Mammary epithelial cell (primary cell): ENCODE data around the gene CLINT1.

Experiments
- EZH2 ChIP-seq: IDR thresholded peaks from 2 replicates; pipeline ENCODE4 v1.6.1; 2012; ENCODE audit warnings: low read length, inconsistent platforms, borderline replicate concordance
- TF ChIP-seq, protein P1 (sequence below), 2 donors: IDR thresholded peaks in 1 of 2; conservative IDR thresholded peaks in 1 of 2; 2 replicates each; pipeline ENCODE4 v1.5.1; 2011 to 2012; ENCODE audit warnings: inconsistent platforms in 2 of 2, low read length in 2 of 2, mild to moderate bottlenecking in 2 of 2, control low read depth in 1 of 2, low read depth in 1 of 2; ENCODE audit not compliant: insufficient read depth in 1 of 2; ENCODE audit errors: extremely low read depth in 1 of 2

DNA sequence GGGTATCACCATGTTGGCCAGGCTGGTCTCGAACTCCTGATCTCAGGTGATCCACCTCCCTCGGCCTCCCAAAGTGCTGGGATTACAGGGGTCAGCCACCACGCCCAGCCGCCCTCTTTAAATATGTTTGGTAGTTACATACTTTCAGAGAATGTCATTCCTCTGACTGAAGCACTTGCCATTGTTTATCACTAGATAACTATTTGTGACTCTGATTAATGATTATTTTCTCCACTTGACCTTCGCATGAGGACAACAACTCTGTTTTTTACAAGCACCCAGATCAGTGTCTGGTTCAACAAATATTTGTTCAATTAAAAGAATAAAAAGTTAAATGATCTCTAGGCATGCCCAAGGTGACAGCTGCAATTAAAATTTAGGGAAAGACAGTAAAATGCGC lies 56.2 kb downstream of the CLINT1 start:
- TF ChIP-seq, protein P1, sequence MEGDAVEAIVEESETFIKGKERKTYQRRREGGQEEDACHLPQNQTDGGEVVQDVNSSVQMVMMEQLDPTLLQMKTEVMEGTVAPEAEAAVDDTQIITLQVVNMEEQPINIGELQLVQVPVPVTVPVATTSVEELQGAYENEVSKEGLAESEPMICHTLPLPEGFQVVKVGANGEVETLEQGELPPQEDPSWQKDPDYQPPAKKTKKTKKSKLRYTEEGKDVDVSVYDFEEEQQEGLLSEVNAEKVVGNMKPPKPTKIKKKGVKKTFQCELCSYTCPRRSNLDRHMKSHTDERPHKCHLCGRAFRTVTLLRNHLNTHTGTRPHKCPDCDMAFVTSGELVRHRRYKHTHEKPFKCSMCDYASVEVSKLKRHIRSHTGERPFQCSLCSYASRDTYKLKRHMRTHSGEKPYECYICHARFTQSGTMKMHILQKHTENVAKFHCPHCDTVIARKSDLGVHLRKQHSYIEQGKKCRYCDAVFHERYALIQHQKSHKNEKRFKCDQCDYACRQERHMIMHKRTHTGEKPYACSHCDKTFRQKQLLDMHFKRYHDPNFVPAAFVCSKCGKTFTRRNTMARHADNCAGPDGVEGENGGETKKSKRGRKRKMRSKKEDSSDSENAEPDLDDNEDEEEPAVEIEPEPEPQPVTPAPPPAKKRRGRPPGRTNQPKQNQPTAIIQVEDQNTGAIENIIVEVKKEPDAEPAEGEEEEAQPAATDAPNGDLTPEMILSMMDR (conservative IDR thresholded peaks at IDR 0.05 in 1 of 2, IDR thresholded peaks at IDR 0.05 in 1 of 2; ENCODE audit: extremely low read depth in 1 of 2, insufficient read depth in 1 of 2, low read depth in 1 of 2, low read length in 2 of 2) = no peak
- TF ChIP-seq EZH2 = no peak
